Endometrial microvascular endothelial cells (primary cell): ENCODE data around the gene CYP27A1. TPM values are rescaled to one million over a fixed set of nuclear protein-coding genes. Genes with fewer than 3 reads are reported as not detected.

Experiments used
- in situ Hi-C: cut with HindIII; loops from 2 replicates; pipeline ENCODE4 v1.10.0; 2017; ENCODE audit warnings: low sequenced_read_pairs, low pct_unique_long_range_greater_than_20kb; ENCODE audit errors: inconsistent ontology term
- total RNA-seq: library from RNA; depleted of rRNA; stranded (reverse); fragments of >200 nt; gene quantifications from one replicate; pipeline ENCODE4 v1.2.3, GENCODE V29; 2015; ENCODE audit errors: inconsistent ontology term

The CYP27A1 gene
- total RNA-seq, 1 donor from 2014 or later = 5.9 TPM

DNA sequence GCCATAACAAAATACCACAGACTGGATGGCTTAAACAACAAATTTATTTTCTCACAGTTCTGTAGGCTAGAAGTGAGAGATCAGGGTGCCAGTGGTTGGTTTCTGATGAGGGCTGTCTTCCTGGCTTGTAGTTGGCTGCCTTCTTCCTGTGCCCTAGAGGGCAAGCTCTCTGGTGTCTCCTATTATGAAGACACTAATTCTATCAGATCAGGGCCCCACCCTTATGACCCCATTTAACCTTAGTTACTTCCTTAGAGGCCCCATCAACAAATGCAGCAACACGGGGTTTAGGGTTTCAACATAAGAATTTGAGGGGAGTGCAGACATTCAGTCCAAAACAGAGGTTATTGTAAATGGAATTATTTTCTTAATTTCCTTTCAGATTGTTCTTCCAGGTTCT is 22.9 kb downstream of the CYP27A1 start:
- in situ Hi-C loops = no loop called here

- in situ Hi-C loops = no loop called here
Measured at GRCh38 chr2:218805627-218806026, 23.7 kb downstream of the CYP27A1 start.

GRCh38 chr2:218806346-218806978 is 24.5 kb downstream of the CYP27A1 start:
- in situ Hi-C loops = no loop called here

GRCh38 chr2:218807626-218808025 is 25.7 kb downstream of the CYP27A1 start:
- in situ Hi-C loops = no loop called here

GRCh38 chr2:218809515-218809914 is 27.6 kb downstream of the CYP27A1 start:
- in situ Hi-C loops = no loop called here

DNA sequence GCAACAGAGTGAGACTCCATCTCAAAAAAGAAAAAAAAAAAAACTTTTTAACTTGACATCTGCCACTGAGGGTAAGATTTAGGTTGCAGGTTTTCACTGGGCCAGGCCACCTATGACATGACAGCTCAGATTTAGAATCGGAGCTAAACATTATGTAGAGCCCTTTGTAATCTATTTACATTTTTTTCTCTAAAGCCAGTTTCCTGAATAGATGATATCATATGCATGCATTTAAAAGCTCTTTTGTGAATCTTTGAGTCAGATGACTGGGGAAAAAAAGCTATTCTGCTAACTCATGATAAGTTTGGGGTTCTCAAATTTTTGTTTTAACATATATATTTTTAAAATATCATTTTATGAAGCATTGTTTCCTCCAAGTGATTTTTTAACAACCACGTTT is 28.3 kb downstream of the CYP27A1 start:
- in situ Hi-C loops = no loop called here

DNA sequence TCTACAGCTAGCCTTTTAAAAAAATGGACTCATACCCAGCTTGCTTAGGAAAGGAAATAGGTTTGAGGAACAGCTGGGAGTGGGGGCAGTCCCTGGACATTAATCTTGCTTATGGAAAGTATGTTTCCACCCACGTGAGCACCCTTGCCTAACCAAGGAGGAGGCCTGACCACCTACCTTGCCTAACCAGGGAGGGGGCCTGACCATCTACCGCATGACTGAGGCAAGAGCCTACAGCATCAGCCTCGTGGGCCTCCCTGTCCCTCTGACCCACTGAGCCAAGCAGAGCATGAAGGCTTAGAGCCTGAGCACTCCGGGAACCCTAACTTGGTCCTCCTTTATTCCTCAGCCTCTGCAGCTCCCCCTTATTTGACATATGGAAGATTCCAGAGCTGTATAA is 29.4 kb downstream of the CYP27A1 start:
- in situ Hi-C loops = no loop called here

- in situ Hi-C loops = no loop called here
Measured at GRCh38 chr2:218812096-218812815, 30.3 kb downstream of the CYP27A1 start.

- in situ Hi-C loops = no loop called here
Measured at GRCh38 chr2:218812861-218813260, 30.9 kb downstream of the CYP27A1 start.

DNA sequence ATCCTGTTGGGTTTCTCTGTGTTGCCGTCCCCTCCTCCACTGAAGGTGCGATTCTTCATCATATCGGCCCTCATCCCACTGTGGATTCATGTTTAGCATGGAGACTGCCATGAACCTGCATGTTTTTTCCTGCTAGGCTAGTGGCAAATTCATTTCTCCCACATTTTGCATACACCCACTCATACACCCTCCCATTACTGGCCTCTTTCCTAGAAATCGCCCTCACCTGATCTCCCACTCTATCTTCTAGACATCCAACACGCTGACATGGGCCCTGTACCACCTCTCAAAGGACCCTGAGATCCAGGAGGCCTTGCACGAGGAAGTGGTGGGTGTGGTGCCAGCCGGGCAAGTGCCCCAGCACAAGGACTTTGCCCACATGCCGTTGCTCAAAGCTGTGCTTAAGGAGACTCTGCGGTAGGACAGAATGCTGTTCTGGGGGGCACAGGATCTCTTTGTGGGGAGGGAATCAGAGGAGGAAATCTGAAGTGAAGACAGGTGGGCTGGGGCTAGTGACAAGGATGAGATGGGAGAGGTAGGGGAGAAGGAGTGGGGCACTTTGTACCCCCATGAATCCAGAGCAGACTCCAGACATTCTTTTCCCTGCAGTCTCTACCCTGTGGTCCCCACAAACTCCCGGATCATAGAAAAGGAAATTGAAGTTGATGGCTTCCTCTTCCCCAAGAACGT is 32.0 kb downstream of the CYP27A1 start:
- in situ Hi-C loops = no loop called here

- in situ Hi-C loops = no loop called here
Measured at GRCh38 chr2:218814540-218815243, 32.7 kb downstream of the CYP27A1 start.

DNA sequence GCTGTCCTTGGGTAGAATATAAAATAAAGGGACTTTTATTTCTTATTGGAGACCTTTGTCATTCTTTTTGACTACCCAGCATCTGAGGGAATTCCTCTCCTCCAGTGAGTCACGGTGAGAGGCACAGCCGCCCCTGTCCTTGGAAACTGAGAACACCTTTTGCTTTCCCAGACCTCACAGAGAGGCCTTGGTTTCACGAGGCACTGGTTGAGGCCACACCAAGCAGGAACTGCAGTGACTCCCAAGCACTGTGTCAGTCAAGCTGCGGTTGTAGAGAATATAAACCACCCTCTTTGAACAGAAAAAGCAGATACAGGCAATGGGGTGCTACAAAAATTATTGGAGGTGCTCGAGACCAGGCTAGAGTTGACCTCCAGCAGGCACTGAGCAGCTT is 33.3 kb downstream of the CYP27A1 start:
- in situ Hi-C loops = no loop called here

DNA sequence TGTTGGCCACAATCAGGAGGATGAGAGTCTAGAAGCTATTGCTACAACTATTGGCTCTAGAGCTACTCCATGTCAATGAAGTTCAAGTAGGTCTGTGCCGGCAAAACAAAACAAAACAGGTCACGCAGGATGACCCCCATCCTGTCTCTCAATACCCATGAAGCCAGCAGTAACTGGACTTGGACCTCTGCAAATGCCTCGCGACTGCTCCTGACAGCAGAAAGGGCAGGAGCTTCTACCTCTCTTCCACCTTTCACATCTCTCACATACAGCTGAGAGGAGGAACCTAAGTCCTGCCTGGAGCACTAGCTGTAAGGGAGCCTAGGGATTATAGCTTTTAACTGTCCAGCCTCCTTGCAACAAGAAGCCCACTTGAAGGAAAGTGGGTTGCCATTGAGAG is 33.7 kb downstream of the CYP27A1 start:
- in situ Hi-C loops = no loop called here

DNA sequence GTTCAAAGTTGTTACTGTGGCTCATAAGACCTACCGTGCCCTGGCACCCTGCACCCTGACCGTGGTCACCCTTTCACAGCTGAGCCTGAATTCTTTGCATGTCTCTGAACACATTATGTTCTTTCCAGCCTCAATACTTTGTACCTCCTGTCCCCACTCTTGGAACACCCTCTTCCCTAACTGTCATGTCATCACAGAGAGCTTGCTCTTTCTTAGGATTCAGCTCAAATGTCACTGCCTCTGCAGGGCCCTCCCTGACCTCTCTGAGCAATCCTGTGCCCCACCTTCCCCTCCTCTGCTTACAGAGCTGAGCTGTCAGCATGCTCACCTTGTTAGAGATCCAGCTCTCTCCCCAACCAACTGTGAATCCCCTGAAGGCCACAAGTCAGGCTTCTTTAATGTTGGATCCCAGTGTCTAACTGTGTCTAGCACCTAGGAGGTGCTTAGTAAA is 34.6 kb downstream of the CYP27A1 start:
- in situ Hi-C loops = no loop called here

DNA sequence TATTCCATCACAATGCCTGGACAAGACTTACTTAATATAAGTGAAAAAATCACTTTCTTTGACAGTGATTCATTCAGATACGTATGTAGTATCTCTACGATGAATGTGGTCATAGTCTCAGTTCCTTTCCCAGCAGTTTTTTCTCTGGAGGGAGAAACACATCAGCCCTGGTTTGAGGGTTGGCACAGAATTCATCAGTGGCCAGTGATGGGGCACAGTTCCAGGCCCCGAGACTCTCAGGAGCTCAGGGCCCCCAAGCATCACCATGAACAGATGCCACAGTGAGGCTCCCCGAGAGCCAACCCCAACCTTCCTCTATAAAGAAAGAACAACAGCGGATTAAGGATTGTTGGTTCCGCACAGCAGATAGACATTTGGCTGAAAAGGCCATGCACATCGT is 37.1 kb downstream of the CYP27A1 start:
- in situ Hi-C loops = no loop called here

DNA sequence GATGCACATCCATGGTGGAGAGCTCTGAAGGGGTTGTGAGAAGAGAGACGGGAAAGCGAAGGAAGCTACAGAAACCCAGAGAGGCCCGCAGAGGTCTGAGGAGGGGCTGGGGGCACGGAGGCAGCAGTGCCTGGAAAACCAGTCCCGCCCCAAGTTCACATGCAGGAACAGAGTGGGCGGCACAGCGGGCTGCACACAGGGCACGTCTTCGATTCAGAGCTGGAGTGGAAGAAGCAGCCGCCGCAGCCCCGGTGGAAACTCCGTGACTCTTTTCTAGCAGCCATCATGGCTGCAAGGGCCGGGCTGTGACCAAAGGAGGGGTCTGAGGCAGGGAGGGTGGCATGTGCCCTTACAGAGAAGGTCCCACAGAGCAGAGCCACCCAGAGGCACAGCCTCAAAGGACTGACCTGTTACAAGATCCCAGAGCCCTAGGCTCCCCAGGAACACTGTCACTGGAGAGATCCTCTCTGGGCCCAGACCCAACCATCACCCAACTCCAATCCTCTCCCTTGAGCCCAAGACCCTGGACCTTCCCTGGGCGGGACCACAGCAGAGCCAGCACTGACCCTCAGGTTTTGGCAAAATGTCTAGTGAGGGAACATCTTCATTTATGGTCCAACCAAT is 38.9 kb downstream of the CYP27A1 start:
- in situ Hi-C loops = no loop called here

- in situ Hi-C loops = no loop called here
Measured at GRCh38 chr2:218821605-218822211, 39.8 kb downstream of the CYP27A1 start.

- in situ Hi-C loops = no loop called here
Measured at GRCh38 chr2:218822622-218823021, 40.7 kb downstream of the CYP27A1 start.
